ENCODE measurements around the gene HOXA7. TPM values are rescaled to one million over a fixed set of nuclear protein-coding genes. Genes with fewer than 3 reads are reported as not detected.
A peak's percentile ranks its signal among the peaks of the same experiment; 100 is the strongest.

Gene HOXA7
- total RNA-seq, 1 donor from 2014 or later, result 34.2 TPM

DNA sequence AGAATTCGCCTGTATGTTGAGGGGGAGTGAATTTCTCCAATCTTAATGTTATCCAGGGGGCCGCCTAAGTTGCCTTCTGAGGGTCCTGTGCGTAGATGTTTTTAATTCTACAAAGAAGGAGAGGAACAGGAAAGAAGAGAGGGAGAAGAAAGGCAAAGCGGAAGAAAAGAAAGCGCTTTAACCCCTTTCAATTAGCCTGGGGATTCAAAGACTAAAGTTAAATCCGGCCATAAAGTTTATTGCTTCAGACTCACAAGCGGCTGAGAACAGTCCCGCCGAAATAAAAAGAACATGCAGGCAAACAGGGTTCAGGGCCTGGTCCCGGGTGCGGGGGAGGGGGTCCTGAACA, 17.5 kb downstream of the HOXA7 start:
- DNase-seq (ENCODE audit: low read depth), result no peak
- TF ChIP-seq, protein P1, sequence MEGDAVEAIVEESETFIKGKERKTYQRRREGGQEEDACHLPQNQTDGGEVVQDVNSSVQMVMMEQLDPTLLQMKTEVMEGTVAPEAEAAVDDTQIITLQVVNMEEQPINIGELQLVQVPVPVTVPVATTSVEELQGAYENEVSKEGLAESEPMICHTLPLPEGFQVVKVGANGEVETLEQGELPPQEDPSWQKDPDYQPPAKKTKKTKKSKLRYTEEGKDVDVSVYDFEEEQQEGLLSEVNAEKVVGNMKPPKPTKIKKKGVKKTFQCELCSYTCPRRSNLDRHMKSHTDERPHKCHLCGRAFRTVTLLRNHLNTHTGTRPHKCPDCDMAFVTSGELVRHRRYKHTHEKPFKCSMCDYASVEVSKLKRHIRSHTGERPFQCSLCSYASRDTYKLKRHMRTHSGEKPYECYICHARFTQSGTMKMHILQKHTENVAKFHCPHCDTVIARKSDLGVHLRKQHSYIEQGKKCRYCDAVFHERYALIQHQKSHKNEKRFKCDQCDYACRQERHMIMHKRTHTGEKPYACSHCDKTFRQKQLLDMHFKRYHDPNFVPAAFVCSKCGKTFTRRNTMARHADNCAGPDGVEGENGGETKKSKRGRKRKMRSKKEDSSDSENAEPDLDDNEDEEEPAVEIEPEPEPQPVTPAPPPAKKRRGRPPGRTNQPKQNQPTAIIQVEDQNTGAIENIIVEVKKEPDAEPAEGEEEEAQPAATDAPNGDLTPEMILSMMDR (IDR thresholded peaks at IDR 0.05; ENCODE audit: insufficient read depth, low read length, poor library complexity, severe bottlenecking), result no peak
- Histone ChIP-seq H3K27me3 (ENCODE audit: control insufficient read depth, insufficient read depth, low read length) (peaks cover 2% of the 10 kb centered on the region), H3K4me3 (ENCODE audit: low read depth, low read length) (peak overlapping the region; percentile 72), H3K36me3 (ENCODE audit: control insufficient read depth, insufficient read depth, low read length) (peaks cover 1% of the 10 kb centered on the region)

DNA sequence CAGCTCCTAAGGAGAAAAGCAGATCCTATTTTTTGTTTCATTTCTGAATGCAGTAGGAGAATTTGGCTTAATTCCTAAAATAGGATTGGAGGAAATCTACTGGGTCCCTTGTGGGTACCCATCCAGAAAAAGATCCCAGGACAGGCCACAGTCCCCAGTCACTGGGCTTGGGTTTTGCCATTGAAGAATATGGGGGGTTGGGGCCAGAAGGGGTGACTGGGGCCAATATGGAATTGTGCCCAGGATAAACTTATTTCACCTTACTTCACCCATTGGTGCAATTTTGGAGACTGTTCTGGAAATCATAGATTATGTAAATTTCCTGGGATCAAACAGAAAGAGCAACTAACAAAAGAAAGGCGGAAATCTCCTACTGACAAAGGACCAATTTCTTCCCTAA, 18.0 kb downstream of the HOXA7 start:
- DNase-seq (ENCODE audit: low read depth), result no peak
- Histone ChIP-seq H3K36me3 (ENCODE audit: control insufficient read depth, insufficient read depth, low read length) (peaks cover 1% of the 10 kb centered on the region), H3K4me3 (ENCODE audit: low read depth, low read length) (peak overlapping the region; percentile 72), H3K27me3 (ENCODE audit: control insufficient read depth, insufficient read depth, low read length) (peaks cover 2% of the 10 kb centered on the region)
- TF ChIP-seq, protein P1 (IDR thresholded peaks at IDR 0.05; ENCODE audit: insufficient read depth, low read length, poor library complexity, severe bottlenecking), result no peak

DNA sequence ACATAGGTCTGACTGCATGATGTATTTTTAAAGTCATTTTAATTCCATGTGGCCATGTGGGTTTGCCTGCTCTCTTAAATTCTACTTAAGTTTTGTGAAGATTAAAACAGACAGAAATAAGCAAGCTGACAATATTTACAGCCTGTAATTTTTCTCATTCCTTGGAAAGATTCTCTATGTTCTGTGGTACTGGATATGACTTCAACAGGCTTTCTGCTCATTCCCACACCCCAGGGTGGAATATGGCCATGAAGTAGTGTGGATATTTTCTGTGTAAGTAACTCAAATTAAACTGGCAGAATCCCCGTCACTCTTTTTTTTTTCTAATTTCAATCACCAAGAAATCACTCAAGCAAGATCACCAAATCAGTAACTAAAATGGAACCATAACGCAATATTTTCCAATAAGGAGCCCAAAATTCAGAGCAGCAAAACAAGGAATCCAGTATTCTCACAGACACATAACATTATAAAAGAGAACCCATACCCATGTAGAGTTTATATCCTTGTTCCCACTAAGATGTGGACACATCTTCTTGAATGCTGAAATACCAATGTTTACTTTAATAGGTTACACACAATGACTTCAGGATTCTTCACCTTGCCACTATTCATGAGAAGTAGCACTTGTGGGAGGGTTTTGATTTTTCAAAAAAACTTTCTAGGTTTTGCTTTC, 18.7 kb downstream of the HOXA7 start:
- H3K36me3 ChIP-seq (ENCODE audit: control insufficient read depth, insufficient read depth, low read length), result no peaks in the 10 kb centered on the region
- H3K4me3 ChIP-seq (ENCODE audit: low read depth, low read length), result no peak overlapping the region
- no peak for DNase-seq (ENCODE audit: low read depth)
- TF ChIP-seq, protein P1 (IDR thresholded peaks at IDR 0.05; ENCODE audit: insufficient read depth, low read length, poor library complexity, severe bottlenecking), result no peak
- H3K27me3 ChIP-seq (ENCODE audit: control insufficient read depth, insufficient read depth, low read length), result no peaks in the 10 kb centered on the region

DNA sequence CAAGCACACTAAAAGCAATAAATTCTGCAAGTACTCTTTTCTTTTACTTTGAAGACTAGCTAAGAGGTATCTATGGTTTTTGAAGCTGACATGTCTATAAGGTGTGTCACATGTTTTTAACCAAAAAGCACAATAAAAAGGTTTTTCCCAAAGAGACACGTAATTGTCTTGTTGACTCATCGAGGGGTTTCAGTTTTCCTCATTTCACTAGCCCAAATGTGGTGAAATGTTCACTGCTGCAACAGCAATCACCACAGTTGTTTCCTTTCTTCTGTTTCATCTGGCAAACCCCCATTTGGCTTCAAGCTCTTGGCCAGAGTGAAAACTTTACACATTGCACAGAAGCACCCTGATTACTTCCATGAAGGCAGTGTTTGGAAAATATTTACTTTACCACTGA, 22.1 kb downstream of the HOXA7 start:
- Histone ChIP-seq H3K27me3 (ENCODE audit: control insufficient read depth, insufficient read depth, low read length) (no peaks in the 10 kb centered on the region), H3K4me3 (ENCODE audit: low read depth, low read length) (no peak overlapping the region), H3K36me3 (ENCODE audit: control insufficient read depth, insufficient read depth, low read length) (no peaks in the 10 kb centered on the region)
- TF ChIP-seq, protein P1 (IDR thresholded peaks at IDR 0.05; ENCODE audit: insufficient read depth, low read length, poor library complexity, severe bottlenecking), result no peak
- DNase-seq (ENCODE audit: low read depth), result peak; percentile 80

DNA sequence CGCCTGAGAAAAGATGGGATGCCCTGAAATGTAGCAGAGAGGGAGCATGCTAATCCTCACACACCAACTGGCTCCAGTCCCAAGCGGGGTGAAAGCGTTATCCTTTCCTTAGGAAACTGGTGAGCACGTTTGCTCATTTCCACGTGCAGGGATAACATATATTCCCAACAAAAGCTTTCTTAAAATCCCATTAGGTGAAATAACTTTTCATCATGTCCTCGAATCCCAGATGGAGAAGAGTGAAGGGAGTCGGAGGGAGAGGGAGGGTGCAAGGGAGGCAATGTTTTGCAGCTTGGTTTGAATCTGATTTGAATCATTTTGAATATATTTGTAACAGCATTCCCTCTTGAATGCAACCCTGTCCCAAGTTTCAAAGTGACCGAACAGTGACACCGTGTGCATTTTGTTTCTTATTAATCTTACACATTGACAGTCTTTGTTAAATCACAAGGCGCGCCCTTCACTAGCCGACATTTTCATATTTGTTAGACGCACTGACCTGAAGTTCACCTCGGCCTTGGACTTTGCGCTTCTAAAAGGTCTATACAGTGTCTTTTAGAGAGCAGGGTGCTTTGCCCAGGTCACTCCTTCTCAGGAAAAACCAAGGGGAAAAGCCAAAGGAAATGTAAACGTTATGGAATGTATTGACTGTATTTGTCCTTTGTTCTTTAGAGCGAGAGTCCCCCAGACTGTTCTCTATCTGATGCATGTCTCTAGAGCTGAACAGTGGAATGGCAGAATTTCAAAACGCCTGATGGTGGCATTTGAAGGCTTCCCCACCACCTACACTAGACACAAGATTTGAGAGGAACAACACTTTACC, 22.9 kb downstream of the HOXA7 start:
- H3K36me3 ChIP-seq (ENCODE audit: control insufficient read depth, insufficient read depth, low read length), result peaks cover 1% of the 10 kb centered on the region
- no peak overlapping the region for H3K4me3 ChIP-seq (ENCODE audit: low read depth, low read length)
- DNase-seq (ENCODE audit: low read depth), result no peak
- no peaks in the 10 kb centered on the region for H3K27me3 ChIP-seq (ENCODE audit: control insufficient read depth, insufficient read depth, low read length)
- TF ChIP-seq, protein P1 (IDR thresholded peaks at IDR 0.05; ENCODE audit: insufficient read depth, low read length, poor library complexity, severe bottlenecking), result no peak
